AG04449 (cell line): ENCODE measurements around the gene CHST14.

Experiments
- CTCF ChIA-PET: fragments of 350-600 bp; formaldehyde crosslinking; extraction: SDS; loops from one replicate; lab custom pipeline; 2021; ENCODE audit warnings: antibody characterized with exemption; lab: Yijun Ruan, JAX
- POLR2A ChIA-PET: fragments of 400-600, 350-600 bp; formaldehyde crosslinking; extraction: SDS; loops from one replicate; lab custom pipeline; 2020; ENCODE audit warnings: antibody characterized with exemption, inconsistent platforms; lab: Yijun Ruan, JAX
- DNase-seq: peaks from one replicate; pipeline ENCODE4 v3.0.0-alpha.2; 2010; ENCODE audit warnings: low read depth, low spot score
- H3K4me3 ChIP-seq: 2 replicates; pipeline ENCODE4 v1.5.1; 2011; ENCODE audit warnings: low read depth, mild to moderate bottlenecking, control low read depth, low read length
- TF ChIP-seq, protein P1 (sequence below): IDR thresholded peaks from one replicate; pipeline ENCODE4 v1.5.1; 2011; ENCODE audit warnings: mild to moderate bottlenecking, moderate library complexity, low read length, control low read depth, inconsistent platforms; ENCODE audit not compliant: insufficient read depth; ENCODE audit errors: missing control alignments

Gene CHST14, protein sequence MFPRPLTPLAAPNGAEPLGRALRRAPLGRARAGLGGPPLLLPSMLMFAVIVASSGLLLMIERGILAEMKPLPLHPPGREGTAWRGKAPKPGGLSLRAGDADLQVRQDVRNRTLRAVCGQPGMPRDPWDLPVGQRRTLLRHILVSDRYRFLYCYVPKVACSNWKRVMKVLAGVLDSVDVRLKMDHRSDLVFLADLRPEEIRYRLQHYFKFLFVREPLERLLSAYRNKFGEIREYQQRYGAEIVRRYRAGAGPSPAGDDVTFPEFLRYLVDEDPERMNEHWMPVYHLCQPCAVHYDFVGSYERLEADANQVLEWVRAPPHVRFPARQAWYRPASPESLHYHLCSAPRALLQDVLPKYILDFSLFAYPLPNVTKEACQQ

DNA sequence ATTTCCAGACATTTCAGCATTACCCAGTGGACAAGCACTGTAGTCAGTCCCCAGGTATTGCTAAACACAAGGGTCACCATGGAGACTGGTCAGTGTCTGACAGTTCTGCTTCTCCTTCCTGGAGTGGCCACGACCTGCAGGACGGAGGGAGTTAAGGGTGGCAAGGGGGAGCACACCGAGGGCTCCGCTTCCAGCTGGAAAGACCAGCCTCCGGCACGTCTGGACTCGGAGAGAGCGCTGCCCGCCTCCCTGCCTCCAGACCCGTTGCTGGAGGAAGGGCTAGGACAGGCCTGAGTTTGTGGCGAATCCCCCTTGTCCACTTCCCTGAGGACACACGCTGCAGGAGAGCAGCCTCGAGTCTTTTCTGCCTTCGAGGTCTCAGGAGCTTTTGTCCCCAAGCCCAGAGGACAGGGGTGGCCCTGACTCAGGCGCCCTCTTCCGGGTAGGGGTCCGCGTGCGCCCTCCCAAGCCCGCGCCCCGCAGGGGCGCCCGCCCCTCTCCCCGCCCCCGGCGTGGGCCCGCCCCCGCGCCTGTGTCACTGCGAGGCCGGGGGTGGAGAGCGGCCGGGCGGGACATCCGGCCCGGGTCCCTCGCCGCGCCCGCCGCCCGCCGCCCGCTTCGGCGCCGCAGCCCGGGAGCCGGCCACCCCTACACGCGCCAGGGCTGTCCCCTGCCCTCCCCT is at the start of gene CHST14:
CHST14 (plus strand) TSS at position 562 of the 682 bp plus-strand sequence. CDS start 230 bp downstream, outside the sequence.
- ChIA-PET CTCF (interaction anchor here (1.0 to 1.2 kb wide), 4 partner anchors 10 to 49 kb away, joined by 3 read pairs; partner anchors contain the start of gene BAHD1), POLR2A (no interaction called here)
- TF ChIP-seq, protein P1, sequence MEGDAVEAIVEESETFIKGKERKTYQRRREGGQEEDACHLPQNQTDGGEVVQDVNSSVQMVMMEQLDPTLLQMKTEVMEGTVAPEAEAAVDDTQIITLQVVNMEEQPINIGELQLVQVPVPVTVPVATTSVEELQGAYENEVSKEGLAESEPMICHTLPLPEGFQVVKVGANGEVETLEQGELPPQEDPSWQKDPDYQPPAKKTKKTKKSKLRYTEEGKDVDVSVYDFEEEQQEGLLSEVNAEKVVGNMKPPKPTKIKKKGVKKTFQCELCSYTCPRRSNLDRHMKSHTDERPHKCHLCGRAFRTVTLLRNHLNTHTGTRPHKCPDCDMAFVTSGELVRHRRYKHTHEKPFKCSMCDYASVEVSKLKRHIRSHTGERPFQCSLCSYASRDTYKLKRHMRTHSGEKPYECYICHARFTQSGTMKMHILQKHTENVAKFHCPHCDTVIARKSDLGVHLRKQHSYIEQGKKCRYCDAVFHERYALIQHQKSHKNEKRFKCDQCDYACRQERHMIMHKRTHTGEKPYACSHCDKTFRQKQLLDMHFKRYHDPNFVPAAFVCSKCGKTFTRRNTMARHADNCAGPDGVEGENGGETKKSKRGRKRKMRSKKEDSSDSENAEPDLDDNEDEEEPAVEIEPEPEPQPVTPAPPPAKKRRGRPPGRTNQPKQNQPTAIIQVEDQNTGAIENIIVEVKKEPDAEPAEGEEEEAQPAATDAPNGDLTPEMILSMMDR: no peak
- H3K4me3 ChIP-seq: peak within 1 kb of the TSS; percentile 71
- no peak for DNase-seq

- no peak overlapping the region; the same call in 1 of the 2 replicates for H3K4me3 ChIP-seq
Measured at GRCh38 chr15:40421246-40422157, 49.3 kb upstream of the CHST14 start.

DNA sequence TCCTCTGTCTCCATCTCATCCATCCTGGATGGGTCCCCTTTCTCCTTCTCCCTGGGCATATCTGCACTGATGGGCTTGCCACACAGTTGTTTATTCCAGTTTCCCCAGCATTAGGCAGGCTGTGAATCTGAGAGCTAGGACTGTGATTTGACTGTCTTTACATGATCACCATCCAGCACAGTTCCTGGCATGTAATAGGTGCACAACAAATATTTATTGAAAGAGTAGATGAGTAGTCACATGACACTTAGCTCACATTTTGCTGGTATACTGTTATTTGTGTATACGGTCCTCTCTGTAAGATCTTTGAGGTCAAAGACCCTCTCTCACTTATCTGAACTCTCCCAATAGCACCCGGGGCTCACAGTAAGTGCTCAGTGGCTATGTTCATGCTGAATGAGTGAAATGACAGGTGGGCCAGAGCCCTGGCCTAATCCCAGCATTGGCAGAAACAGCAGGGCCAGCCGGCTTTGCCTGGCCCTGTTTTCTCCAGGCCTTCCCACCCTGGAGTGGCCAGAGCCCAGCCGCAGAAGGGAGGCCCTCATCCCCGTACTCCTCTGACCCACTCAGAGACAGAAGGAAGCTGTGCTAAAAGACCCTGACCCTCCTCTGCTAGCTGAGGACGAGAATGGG is 46.2 kb upstream of the CHST14 start:
- DNase-seq: no peak
- TF ChIP-seq, protein P1: no peak
- ChIA-PET POLR2A (interaction anchor here (1.1 kb wide), 1 partner anchor 19 kb away, joined by 3 read pairs; the partner anchor contains the start of gene IVD), CTCF (interaction anchor here (0.9 to 8.2 kb wide), 16 partner anchors 19 to 207 kb away, joined by 3 to 115 read pairs (median 12); partner anchors contain the start of genes CCDC9B, INAFM2 and IVD)
- H3K4me3 ChIP-seq: no peak overlapping the region

More at GRCh38 chr15:40421246-40422157, 49.3 kb upstream of the CHST14 start:
- no peak for DNase-seq
- TF ChIP-seq, protein P1: peak; percentile 97
- ChIA-PET CTCF (interaction anchor here (0.5 to 8.2 kb wide), 37 partner anchors 8 to 204 kb away, joined by 3 to 115 read pairs (median 5); partner anchors contain the start of genes ANKRD63, CCDC9B, DISP2 and INAFM2), POLR2A (interaction anchor here (0.8 to 1.0 kb wide), 5 partner anchors 9 to 136 kb away, joined by 3 to 6 read pairs (median 3); no protein-coding TSS in a partner anchor)

DNA sequence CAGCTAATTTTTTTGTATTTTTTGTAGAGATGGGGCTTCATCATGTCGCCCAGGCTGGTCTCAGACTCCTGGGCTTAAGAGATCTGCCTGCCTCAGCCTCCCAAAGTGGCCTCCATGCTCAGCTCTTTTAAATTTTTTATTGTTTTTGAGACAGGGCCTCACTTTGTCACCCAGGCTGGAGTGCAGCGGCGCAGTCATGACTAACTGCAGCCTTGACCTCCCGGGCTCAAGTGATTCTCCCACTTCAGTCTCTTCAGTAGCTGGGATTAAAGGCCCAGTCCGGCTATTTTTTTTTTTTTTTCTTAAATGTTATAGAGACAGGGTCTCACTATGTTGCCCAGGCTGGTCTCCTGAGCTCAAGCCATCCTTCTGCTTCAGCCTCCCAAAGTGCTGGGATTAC is 45.1 kb upstream of the CHST14 start:
- TF ChIP-seq, protein P1: no peak
- CTCF ChIA-PET: interaction anchor here (1.0 to 8.2 kb wide), 12 partner anchors 11 to 208 kb away, joined by 3 to 115 read pairs (median 8); partner anchors contain the start of genes CCDC9B and INAFM2
- DNase-seq: no peak
- POLR2A ChIA-PET: interaction anchor here (0.6 kb wide), 1 partner anchor 329 kb away, joined by 3 read pairs; no protein-coding TSS in a partner anchor
- no peak overlapping the region for H3K4me3 ChIP-seq

DNA sequence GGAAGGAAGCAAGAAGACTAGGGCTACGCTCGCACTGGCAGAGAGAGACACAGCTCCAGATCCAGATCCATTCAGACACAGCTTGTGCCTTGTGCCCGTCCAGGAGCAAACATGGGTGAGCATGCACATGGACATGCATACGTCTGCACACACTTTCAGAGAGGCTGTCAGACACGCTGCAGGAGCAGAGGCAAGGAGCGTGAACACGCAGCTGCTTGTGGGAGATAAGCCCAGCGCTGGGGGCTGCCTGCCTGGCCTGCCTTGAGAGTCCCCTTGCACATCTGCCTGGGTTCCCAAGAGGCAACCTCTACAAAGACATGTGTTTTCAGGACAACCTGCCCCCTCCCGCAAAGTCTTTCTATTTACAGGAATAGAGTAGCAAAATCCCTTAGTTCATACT is 43.6 kb upstream of the CHST14 start:
- TF ChIP-seq, protein P1: no peak
- no peak for DNase-seq
- CTCF ChIA-PET: interaction anchor here (1.2 to 2.3 kb wide), 2 partner anchors 152 to 154 kb away, joined by 3 to 12 read pairs; no protein-coding TSS in a partner anchor
- POLR2A ChIA-PET: no interaction called here
- H3K4me3 ChIP-seq: no peak overlapping the region
